EL (cell line): Measurements from ENCODE around the gene AFF3.
"Not testable (repeated sequence)": the region's sequence is repeated elsewhere in the genome, so short reads cannot be mapped to it uniquely, and the experiment has no call there.

Source experiments
- DNase-seq: peaks from one replicate; pipeline ENCODE4 v3.0.0-alpha.2; 2016

AFF3 gene

GRCh38 chr2:100142393-100142792 lies at the start of gene AFF3:
AFF3 (minus strand) TSS chr2:100142590; CDS start chr2:100104454, 38,136 bp downstream.
- no peak for DNase-seq

GRCh38 chr2:100189387-100189786 lies 47.0 kb upstream of the AFF3 start:
- DNase-seq = no peak

GRCh38 chr2:100188326-100188725 lies 45.9 kb upstream of the AFF3 start:
- no peak for DNase-seq

DNA sequence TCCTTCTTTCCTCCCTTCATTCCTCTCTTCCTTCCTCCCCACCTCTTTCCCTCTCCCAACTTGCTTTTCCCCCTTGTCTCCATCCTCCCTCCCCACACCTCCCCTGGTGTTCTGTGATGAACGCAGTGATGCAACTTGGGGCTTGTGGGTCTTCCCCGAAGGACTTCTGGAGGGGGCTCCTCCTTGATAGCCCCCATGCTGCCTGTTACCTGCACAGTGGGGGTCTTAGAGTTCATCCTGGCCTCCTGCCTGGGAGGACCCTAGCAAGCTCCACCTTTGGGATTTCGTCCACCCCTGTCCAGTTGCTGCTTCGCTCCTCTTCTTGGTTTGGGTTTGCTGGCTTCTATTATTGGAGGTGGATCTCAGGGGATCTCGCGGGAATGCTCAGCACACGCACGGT lies 43.7 kb upstream of the AFF3 start:
- DNase-seq = no peak

- DNase-seq = no peak
Observed at GRCh38 chr2:100185516-100185915, 43.1 kb upstream of the AFF3 start.

GRCh38 chr2:100185105-100185504 lies 42.7 kb upstream of the AFF3 start:
- DNase-seq = no peak

GRCh38 chr2:100184055-100184737 lies 41.8 kb upstream of the AFF3 start:
- DNase-seq = no peak

GRCh38 chr2:100182494-100183361 lies 40.3 kb upstream of the AFF3 start:
- DNase-seq = no peak

GRCh38 chr2:100180503-100180902 lies 38.1 kb upstream of the AFF3 start:
- DNase-seq = no peak

DNA sequence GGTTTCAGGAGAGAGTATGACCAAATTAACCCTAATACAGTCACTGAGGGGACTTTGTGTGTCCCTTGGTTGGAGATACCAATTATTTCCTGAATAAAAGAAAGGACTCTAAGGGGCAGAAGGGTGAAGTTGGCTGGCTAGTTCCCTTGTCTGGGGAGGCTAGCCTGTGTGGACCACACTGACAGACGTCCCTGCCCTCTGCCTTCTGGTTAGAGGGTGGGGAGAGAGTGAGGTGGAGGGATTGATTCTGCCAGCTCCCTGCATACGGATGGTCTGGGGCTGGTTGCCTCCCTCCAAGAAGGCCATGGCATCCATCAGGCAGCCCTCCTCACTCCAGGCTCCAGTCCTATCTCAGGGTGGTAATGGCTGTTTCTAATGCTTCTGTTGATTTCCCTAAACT lies 37.4 kb upstream of the AFF3 start:
- DNase-seq = no peak

GRCh38 chr2:100178864-100179263 lies 36.5 kb upstream of the AFF3 start:
- no peak for DNase-seq

DNA sequence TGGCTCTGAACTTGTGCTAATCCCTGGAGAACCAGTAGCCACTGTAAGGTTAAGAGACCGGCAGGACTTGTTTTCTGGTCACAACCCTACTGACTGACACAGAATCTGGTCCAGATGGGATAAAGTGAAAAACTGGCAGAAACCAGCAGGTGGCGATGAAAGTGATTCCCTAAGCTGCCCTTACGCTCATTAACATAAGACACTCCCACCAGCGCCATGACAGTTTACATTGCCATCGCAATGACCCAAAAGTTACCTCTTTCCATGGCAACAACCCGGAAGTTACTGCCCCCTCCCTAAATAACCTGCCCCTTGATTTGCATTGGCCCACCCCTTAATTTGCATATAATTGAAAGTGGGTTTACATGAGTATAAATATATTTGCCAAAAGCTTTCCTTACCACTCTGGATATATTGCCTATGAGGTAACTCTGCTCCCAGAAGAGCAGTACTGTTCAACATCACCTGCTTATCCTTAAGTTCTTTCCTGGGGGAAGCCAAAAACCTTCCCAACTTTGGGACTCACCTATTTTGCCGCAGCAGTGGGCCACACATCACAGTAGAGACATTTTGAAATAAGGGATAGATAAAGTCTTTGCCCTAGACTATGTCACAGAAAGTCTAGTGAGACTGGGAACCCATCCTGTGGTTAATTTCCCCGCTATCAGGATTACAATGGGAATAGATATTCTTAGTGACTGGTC lies 35.8 kb upstream of the AFF3 start:
- DNase-seq = peak; percentile 55

DNA sequence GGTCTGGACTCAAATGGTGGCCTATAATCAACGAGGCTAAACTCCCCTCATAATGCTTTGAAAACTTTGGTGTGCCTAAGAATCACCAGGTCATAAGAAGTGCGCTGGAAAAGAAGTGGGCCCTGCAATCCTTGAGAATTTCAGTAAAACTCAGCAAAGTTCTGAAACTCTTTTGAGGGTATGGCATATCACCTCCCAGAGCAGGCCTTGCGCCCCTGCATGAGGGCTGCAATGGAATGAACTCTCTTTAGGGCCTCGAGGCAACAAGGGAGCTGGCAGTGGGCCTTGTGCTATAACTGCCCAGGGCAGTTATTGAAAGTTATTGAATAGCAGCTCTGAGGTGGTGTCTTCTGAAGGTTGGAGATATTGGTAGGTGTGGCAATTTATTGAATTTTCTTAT lies 34.5 kb upstream of the AFF3 start:
- no peak for DNase-seq

GRCh38 chr2:100174026-100174431 lies 31.6 kb upstream of the AFF3 start:
- no peak for DNase-seq

DNA sequence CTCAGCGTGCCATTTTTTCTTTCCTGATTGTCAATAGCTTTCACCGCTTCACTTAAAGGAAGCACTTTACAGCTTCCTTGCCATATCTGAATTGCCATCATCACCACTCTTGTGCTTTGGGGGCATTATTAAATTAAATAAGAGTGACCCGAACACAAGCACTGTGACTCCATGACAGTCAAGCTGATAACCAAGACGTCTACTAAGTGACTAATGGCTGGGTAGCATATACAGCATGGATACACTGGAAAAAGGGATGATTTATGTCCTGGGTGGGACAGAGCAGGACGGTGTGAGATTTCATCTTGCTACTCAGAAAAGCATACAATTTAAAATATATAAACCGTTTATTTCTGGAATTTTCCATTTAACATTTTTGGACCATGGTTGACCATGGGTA lies 24.3 kb upstream of the AFF3 start:
- no peak for DNase-seq

DNA sequence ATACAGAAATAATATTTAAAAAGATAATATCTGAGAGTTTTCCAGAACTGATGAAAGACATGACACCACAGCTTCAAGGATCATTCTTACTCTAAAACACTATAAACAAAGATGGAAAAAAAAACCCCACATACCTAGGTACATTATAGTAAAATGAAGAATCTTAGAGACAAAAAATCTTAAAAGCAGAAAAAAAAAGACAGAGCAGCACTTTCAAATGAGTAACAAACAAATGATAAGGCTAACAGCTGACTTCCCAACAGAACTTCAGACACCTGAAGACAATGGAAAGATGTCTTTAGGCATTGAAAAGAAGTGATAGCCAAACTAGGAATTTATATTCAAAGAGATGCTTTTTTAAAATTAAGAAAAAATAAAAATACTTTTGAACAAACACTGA lies 21.2 kb upstream of the AFF3 start:
- no peak for DNase-seq

DNA sequence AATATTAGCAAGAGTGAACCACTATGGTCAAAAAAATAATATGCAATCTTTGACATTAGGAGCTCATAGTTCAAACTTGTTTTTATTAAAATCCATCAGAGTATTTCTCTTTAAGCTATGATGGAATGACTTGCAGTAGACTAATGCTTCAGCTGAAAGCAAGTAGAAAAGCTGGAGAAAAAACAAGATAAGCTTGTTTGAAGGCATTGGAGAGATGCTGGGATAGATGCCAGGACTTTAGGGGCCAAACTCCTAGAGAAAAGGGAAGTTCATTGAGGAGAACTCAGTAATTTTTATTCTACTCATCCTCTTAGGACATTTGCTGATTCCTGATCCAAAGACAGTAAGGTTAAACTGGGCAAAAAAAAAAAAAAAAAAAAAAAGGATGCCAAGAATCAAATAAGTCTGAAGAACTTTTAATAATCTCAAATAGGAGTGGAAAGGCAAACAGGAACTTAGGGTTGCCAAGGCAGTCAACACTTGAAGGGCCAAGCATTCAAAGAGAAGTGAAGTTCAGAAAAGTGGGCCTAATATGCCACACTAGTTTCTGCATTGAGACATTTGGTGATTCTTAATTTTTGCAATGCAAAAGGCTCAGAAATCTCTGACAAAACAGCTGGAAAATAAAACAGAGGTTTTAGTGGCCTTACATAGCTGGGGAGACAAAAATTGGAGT lies 19.7 kb upstream of the AFF3 start:
- no peak for DNase-seq

DNA sequence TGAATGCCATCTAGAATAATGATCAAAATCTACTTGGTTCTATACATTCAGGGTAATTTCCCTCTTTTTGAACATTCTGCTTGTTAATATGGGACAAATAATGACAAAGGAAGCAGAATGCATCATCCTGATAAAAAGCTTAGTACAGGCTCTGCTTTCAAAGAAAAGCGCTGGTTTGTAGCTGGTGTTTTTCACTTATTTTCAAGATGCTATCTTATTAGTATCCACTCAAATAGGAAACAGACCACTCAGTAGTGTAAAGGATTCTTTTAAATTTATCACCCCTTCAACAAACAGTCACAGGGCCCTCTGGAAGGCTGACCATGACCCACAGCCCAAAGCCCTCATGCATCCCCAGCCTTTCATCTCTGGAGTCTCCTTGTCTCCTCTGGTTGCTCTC lies 18.0 kb upstream of the AFF3 start:
- no peak for DNase-seq

GRCh38 chr2:100151832-100152231 lies 9.4 kb upstream of the AFF3 start:
- not testable (repeated sequence) for DNase-seq

- DNase-seq = no peak
Observed at GRCh38 chr2:100151310-100151709, 8.9 kb upstream of the AFF3 start.

DNA sequence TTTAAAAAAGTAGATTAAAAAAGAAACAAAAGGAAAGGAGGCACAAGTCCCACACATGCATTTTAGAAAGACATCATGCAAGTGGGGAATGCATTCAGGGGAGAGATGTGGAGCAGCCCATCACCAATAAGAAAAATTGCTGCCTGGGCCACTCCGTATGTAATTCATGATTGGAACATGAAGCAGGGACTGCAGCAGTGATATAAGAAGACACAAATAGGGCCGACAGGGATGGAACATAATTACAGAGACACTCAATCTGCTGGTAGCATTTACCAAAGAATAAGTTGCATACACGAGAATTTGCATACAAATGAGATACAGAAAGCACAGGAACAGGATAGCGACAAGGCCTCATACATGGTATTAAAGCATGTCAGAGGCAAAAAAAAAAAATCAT lies 6.5 kb upstream of the AFF3 start:
- no peak for DNase-seq

DNA sequence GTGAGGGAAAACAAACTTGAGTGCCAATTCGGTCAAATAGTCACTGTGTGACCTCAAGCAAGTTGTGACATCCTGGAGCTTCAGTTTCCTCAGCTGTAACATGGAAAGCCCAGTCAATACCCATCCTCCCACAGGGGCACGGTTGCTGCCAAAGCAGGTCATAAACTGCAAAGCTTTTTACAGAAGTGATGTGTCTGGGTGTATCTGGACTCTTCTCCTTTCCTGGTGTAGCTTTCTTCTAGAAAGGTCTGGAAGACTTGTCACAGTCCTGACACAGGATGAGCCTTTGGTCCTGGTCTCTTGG lies 4.2 kb upstream of the AFF3 start:
- no peak for DNase-seq

DNA sequence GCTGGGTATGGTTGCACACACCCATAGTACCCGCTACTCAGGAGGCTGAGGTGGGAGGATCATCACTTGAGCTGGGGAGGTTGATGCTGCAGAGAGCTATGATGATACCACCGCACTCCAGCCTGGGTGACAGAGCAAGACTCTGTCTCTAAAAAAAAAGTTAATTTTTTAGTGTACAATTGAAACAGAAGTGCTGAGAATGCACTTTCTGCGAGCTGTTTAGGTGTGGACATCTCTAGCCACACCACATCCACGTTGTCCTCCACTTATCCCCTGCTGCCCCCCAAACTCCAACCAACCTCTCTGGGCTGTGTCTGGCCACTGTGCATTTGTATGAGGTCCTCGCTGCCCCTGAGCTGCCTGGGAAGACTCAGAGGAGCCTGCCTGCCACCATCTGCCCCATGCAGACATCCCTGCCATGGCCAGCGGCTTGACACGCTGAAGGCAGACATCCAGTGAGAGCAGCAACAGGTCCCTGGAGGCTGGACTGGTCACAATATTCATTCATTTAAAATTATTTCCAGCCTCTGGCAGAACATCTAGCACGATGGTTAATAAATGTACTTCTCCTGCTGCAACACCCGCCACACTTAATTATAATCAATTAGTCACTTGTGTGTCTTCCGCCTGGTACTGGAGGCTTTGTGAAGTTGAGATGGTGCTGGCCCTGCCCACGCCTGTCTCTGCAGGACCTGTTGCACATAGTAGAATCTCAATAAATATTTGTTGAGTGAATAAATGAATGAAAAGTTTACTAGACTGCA lies 3.7 kb upstream of the AFF3 start:
- DNase-seq = no peak
